B cell (primary cell): Measurements from ENCODE around the gene KRT80. TPM values are rescaled to one million over a fixed set of nuclear protein-coding genes. Genes with fewer than 3 reads are reported as not detected.

ENCODE experiments used
- ATAC-seq: fragments of 200-7000 bp; cut with Tn5 transposase; one replicate; pipeline ENCODE4 v1.10.0; 2021; ENCODE audit warnings: low read depth, mild to moderate bottlenecking, moderate number of reproducible peaks, moderate library complexity
- CTCF ChIA-PET: fragments of 350-600 bp; sonication (Branson Sonifier 250); formaldehyde crosslinking; loops from one replicate; lab custom pipeline; 2021; ENCODE audit warnings: antibody characterized with exemption, inconsistent platforms; lab: Charles Lee
- POLR2A ChIA-PET: fragments of 350-600 bp; sonication (Branson Sonifier 250); formaldehyde crosslinking; loops from one replicate; lab custom pipeline; 2021; ENCODE audit warnings: antibody characterized with exemption; lab: Charles Lee
- DNase-seq: peaks from one replicate; pipeline ENCODE4 v3.0.0; 2013
- H2AFZ ChIP-seq: 2 replicates; pipeline ENCODE4 v1.6.1; 2012; ENCODE audit warnings: mild to moderate bottlenecking, low read depth, low read length; ENCODE audit not compliant: insufficient read depth, poor library complexity, severe bottlenecking
- H3K27ac ChIP-seq, 2 donors: 1 replicate in 1 of 2; 2 replicates in 1 of 2; pipeline ENCODE4 v1.5.1; 2012 to 2013; ENCODE audit warnings: low read length in 2 of 2, mild to moderate bottlenecking in 2 of 2, moderate library complexity in 1 of 2
- H3K27me3 ChIP-seq, 4 experiments: fragments of 200-600 bp in 1 of 4; sonication (generic) in 1 of 4; replicated peaks in 1 of 4; 1 replicate in 2 of 4; 2 replicates in 2 of 4; pipeline versions ENCODE4 v1.6.1 to v1.7.0; 2013 to 2016; ENCODE audit warnings: low read length in 3 of 4, mild to moderate bottlenecking in 2 of 4, mixed read lengths in 1 of 4, moderate library complexity in 1 of 4; ENCODE audit not compliant: insufficient read depth in 4 of 4, control insufficient read depth in 3 of 4; ENCODE audit errors: control extremely low read depth in 1 of 4
- H3K36me3 ChIP-seq, 2 experiments: replicated peaks in 1 of 2; 1 replicate in 1 of 2; 2 replicates in 1 of 2; pipeline versions ENCODE4 v1.6.1 to v1.7.1; 2013; ENCODE audit warnings: low read length in 1 of 2; ENCODE audit not compliant: insufficient read depth in 2 of 2, control insufficient read depth in 1 of 2; ENCODE audit errors: control extremely low read depth in 1 of 2, extremely low read depth in 1 of 2
- H3K4me1 ChIP-seq, 2 donors: fragments of 200-600 bp in 1 of 2; sonication (generic) in 1 of 2; 1 replicate in 1 of 2; 2 replicates in 1 of 2; pipeline versions ENCODE4 v1.5.1 to v1.6.1; 2013 to 2017; ENCODE audit warnings: low read length in 2 of 2; ENCODE audit not compliant: control insufficient read depth in 2 of 2, insufficient read depth in 2 of 2
- H3K4me2 ChIP-seq: replicated peaks from 2 replicates; pipeline ENCODE3; 2012; ENCODE audit warnings: mild to moderate bottlenecking, low read depth, low read length; ENCODE audit not compliant: poor library complexity, severe bottlenecking
- H3K4me3 ChIP-seq, 5 experiments: fragments of 200-600 bp in 1 of 5; sonication (generic) in 1 of 5; 1 replicate in 3 of 5; 2 replicates in 2 of 5; pipeline versions ENCODE4 v1.5.1 to v1.7.0; 2011 to 2016; ENCODE audit warnings: low read length in 4 of 5, mild to moderate bottlenecking in 4 of 5, low read depth in 2 of 5, control low read depth in 1 of 5, moderate library complexity in 1 of 5; ENCODE audit not compliant: insufficient read depth in 1 of 5; ENCODE audit errors: control extremely low read depth in 1 of 5, extremely low read depth in 1 of 5
- H3K79me2 ChIP-seq: fragments of 200-600 bp; sonication (generic); one replicate; pipeline ENCODE4 v1.6.0; 2016; ENCODE audit warnings: low read length; ENCODE audit not compliant: control insufficient read depth, insufficient read depth
- H3K9ac ChIP-seq: fragments of 200-600 bp; sonication (generic); 2 replicates; pipeline ENCODE4 v1.6.1; 2017; ENCODE audit warnings: mild to moderate bottlenecking, low read length, moderate library complexity
- H3K9me3 ChIP-seq, 3 donors: one replicate each; pipeline versions ENCODE4 v1.6.1 to v1.7.1; 2013; ENCODE audit warnings: low read length in 2 of 3; ENCODE audit not compliant: control insufficient read depth in 2 of 3, insufficient read depth in 1 of 3; ENCODE audit errors: control extremely low read depth in 1 of 3
- H4K20me1 ChIP-seq: 2 replicates; pipeline ENCODE4 v1.6.0; 2012; ENCODE audit warnings: mild to moderate bottlenecking, low read length; ENCODE audit not compliant: insufficient read depth, control insufficient read depth, poor library complexity, severe bottlenecking
- H3K27ac Mint-ChIP-seq: one replicate; pipeline ENCODE4 v1.8.0; 2021; ENCODE audit warnings: mixed read lengths
- H3K27me3 Mint-ChIP-seq: one replicate; pipeline ENCODE4 v1.8.0; 2021; ENCODE audit warnings: mixed read lengths
- H3K4me1 Mint-ChIP-seq: one replicate; pipeline ENCODE4 v1.8.0; 2021; ENCODE audit warnings: mixed read lengths
- H3K4me3 Mint-ChIP-seq: one replicate; pipeline ENCODE4 v1.8.0; 2021; ENCODE audit warnings: mixed read lengths
- H3K9me3 Mint-ChIP-seq: one replicate; pipeline ENCODE4 v1.8.0; 2022; ENCODE audit warnings: mixed read lengths; ENCODE audit not compliant: insufficient read depth
- CTCF ChIP-seq: fragments of 200-600 bp; IDR thresholded peaks from one replicate; pipeline ENCODE4 v1.8.0; 2022; ENCODE audit warnings: antibody characterized with exemption, mild to moderate bottlenecking
- EZH2 ChIP-seq: IDR thresholded peaks from 2 replicates; pipeline ENCODE4 v1.6.1; 2012; ENCODE audit warnings: borderline replicate concordance, low read depth, mild to moderate bottlenecking, moderate library complexity, low read length; ENCODE audit not compliant: insufficient read depth, poor library complexity, severe bottlenecking
- WGBS: methylation state at CpG from one replicate; pipeline ENCODE4 v1.1.5; 2013; ENCODE audit warnings: missing lambda C conversion rate; ENCODE audit not compliant: insufficient coverage; 5-methylcytosine and 5-hydroxymethylcytosine counted together
- intact Hi-C: fragments of 100-400 bp; cut with micrococcal nuclease; formaldehyde crosslinking; loops from one replicate; pipeline ENCODE4 v1.10.0; 2022
- polyA plus RNA-seq: library from polyadenylated mRNA; depleted of rRNA; stranded (reverse); fragments of >200 nt; gene quantifications from 2 replicates; pipeline ENCODE4 v1.2.3, GENCODE V29; 2012
- total RNA-seq, 2 donors: library from RNA; stranded (reverse); fragments of 120-200 nt in 1 of 2; gene quantifications; 1 replicate in 1 of 2; 2 replicates in 1 of 2; pipeline versions ENCODE4 v1.2.3 to v1.2.4, GENCODE V29; 2013 to 2022

Gene KRT80
- total and polyA plus RNA-seq, 2 donors (not counting 1 experiment from before 2014, with no cell fraction given): not detected

- Mint-ChIP-seq H3K4me1 (peaks cover 24% of the 10 kb centered on the region), H3K9me3 (no peaks in the 10 kb centered on the region), H3K27me3 (peaks cover 21% of the 10 kb centered on the region), H3K4me3 (no peak overlapping the region), H3K27ac (no peak overlapping the region)
- Histone ChIP-seq H3K4me2 (no peak overlapping the region), H3K4me1 (peaks cover 14 to 25% of the 10 kb centered on the region in 2 donors), H3K36me3 (no peaks in the 10 kb centered on the region), H3K79me2 (no peaks in the 10 kb centered on the region), H4K20me1 (no peaks in the 10 kb centered on the region), H3K27me3 (peaks cover 0 to 31% (median 9%) of the 10 kb centered on the region in 4 experiments), H3K9ac (no peak overlapping the region), H3K4me3 (no peak overlapping the region), H3K27ac (no peak overlapping the region), H3K9me3 (no peaks in the 10 kb centered on the region), H2AFZ (no peak overlapping the region)
- DNase-seq (no peak), ATAC-seq (no peak)
- WGBS: 69% methylated on average over 7 of the region's 8 CpGs
- ChIA-PET POLR2A (interaction anchor here (0.7 kb wide), 2 partner anchors 64 to 87 kb away, joined by 4 to 8 read pairs; no protein-coding TSS in a partner anchor), CTCF (interaction anchor here (1.1 to 11.3 kb wide), 5 partner anchors 19 to 132 kb away, joined by 3 to 407 read pairs (median 6); no protein-coding TSS in a partner anchor)
- intact Hi-C loops: no loop called here
- TF ChIP-seq EZH2 (no peak), CTCF (no peak)
Observed at GRCh38 chr12:52123487-52124186, 68.2 kb downstream of the KRT80 start.

- Histone ChIP-seq H3K4me3 (no peak overlapping the region), H4K20me1 (no peaks in the 10 kb centered on the region), H3K36me3 (no peaks in the 10 kb centered on the region), H3K9me3 (no peaks in the 10 kb centered on the region), H3K4me1 (peaks cover 22 to 32% of the 10 kb centered on the region in 2 donors), H3K9ac (no peak overlapping the region), H2AFZ (no peak overlapping the region), H3K4me2 (no peak overlapping the region), H3K79me2 (no peaks in the 10 kb centered on the region), H3K27ac (no peak overlapping the region), H3K27me3 (peaks cover 0 to 31% (median 9%) of the 10 kb centered on the region in 4 experiments)
- POLR2A ChIA-PET: no interaction called here
- H3K27me3 Mint-ChIP-seq: peaks cover 18% of the 10 kb centered on the region
- CTCF ChIA-PET: interaction anchor here (0.6 to 11.3 kb wide), 6 partner anchors 38 to 1597 kb away, joined by 3 to 407 read pairs (median 6); no protein-coding TSS in a partner anchor
- H3K9me3 Mint-ChIP-seq: no peaks in the 10 kb centered on the region
- DNase-seq (no peak), ATAC-seq (no peak)
- intact Hi-C loops: no loop called here
- H3K4me3 Mint-ChIP-seq: no peak overlapping the region
- H3K4me1 Mint-ChIP-seq: peaks cover 31% of the 10 kb centered on the region
- 94% methylated on average over 5 of the region's 7 CpGs for WGBS
- no peak for TF ChIP-seq CTCF
- no peak for TF ChIP-seq EZH2
- no peak overlapping the region for H3K27ac Mint-ChIP-seq
Observed at GRCh38 chr12:52122904-52123303, 68.9 kb downstream of the KRT80 start.
